GM20000 (cell line): ENCODE data around the gene FOXP1.

Source experiments
- DNase-seq: peaks from one replicate; pipeline ENCODE4 v3.0.0; 2012; ENCODE audit warnings: low spot score
- CTCF ChIP-seq: IDR thresholded peaks from 2 replicates; pipeline ENCODE4 v1.5.1; 2012; ENCODE audit warnings: mild to moderate bottlenecking, control low read depth; ENCODE audit errors: extremely low read depth, missing control alignments

The FOXP1 gene

GRCh38 chr3:71191031-71191482, 392.5 kb downstream of the FOXP1 start:
- no peak for DNase-seq
- TF ChIP-seq CTCF, result no peak

- no peak for TF ChIP-seq CTCF
- no peak for DNase-seq
Observed at GRCh38 chr3:71189480-71189879, 394.0 kb downstream of the FOXP1 start.

GRCh38 chr3:71187715-71188114, 395.8 kb downstream of the FOXP1 start:
- DNase-seq, result no peak
- TF ChIP-seq CTCF, result no peak

- no peak for DNase-seq
- TF ChIP-seq CTCF, result no peak
Observed at GRCh38 chr3:71186801-71187200, 396.7 kb downstream of the FOXP1 start.

- TF ChIP-seq CTCF, result no peak
- no peak for DNase-seq
Observed at GRCh38 chr3:71185733-71186455, 397.6 kb downstream of the FOXP1 start.

GRCh38 chr3:71184252-71184651, 399.3 kb downstream of the FOXP1 start:
- no peak for DNase-seq
- TF ChIP-seq CTCF, result no peak

GRCh38 chr3:71183549-71183948, 400.0 kb downstream of the FOXP1 start:
- DNase-seq, result no peak
- no peak for TF ChIP-seq CTCF
